ENCODE data around the gene RAPGEF4. TPM values are rescaled to one million over a fixed set of nuclear protein-coding genes. Genes with fewer than 3 reads are reported as not detected.

RAPGEF4 gene
- polyA plus RNA-seq, 3 donors, result not detected

DNA sequence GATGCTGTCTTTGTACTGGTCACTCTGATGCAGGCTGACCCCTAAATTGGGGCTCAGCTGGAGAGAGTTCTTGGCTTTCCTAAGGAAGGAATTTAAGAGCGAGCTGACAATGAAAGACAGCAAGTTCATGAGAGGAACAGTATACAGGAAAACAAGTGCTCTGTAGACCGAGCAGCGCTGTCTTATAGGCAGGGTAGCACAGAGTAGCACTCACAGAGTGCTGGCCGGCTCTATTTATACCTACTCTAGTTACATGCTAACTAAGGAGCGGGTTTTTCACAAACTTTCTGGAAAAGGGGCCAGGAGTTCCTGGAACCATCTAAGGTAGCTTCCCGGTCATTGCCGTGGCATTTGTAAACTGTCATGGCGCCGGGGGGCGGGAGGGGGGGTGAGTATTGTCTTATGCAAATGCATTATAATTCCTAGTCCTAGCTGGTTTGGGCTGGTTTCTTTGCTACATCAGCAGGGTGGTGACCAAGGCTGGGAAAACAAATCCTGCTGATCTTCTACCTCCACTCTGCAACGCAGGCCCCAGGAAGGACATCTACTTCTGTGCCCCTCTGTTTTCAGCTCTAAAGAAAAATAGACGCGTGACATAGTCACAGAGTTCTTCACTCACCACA, 308.4 kb downstream of the RAPGEF4 start:
- H3K4me1 ChIP-seq (ENCODE audit: control insufficient read depth in 1 of 2, insufficient read depth in 2 of 2, low read length in 2 of 2), result peaks cover 25% of the 10 kb centered on the region in 2 donors

GRCh38 chr2:173044686-173045085, 309.0 kb downstream of the RAPGEF4 start:
- Histone ChIP-seq H3K27ac (ENCODE audit: low read depth in 1 of 2, low read length in 2 of 2) (no peak overlapping the region), H3K4me3 (replicated peaks in 1 of 3; ENCODE audit: low read depth in 2 of 3, low read length in 3 of 3) (no peak overlapping the region), H3K27me3 (ENCODE audit: control insufficient read depth in 2 of 2, insufficient read depth in 2 of 2, low read length in 2 of 2) (no peaks in the 10 kb centered on the region), H3K4me2 (replicated peaks; ENCODE audit: extremely low read depth, low read length, poor library complexity, severe bottlenecking) (no peak overlapping the region), H3K9me3 (replicated peaks in 1 of 2; ENCODE audit: control insufficient read depth in 1 of 2, insufficient read depth in 1 of 2, low read length in 2 of 2) (no peaks in the 10 kb centered on the region), H2AFZ (ENCODE audit: insufficient read depth, low read depth, low read length, poor library complexity, severe bottlenecking) (no peak overlapping the region), H3K4me1 (ENCODE audit: control insufficient read depth in 1 of 2, insufficient read depth in 2 of 2, low read length in 2 of 2) (peaks cover 31 to 32% of the 10 kb centered on the region in 2 donors), H3K36me3 (replicated peaks in 1 of 2; ENCODE audit: control insufficient read depth in 1 of 2, insufficient read depth in 2 of 2, low read length in 2 of 2) (no peaks in the 10 kb centered on the region), H4K20me1 (ENCODE audit: insufficient read depth, low read length) (no peaks in the 10 kb centered on the region), H3K9ac (ENCODE audit: insufficient read depth, low read length, poor library complexity, severe bottlenecking) (no peak overlapping the region), H3K79me2 (ENCODE audit: insufficient read depth, low read length) (no peaks in the 10 kb centered on the region)
- H3K27ac Mint-ChIP-seq, result peak overlapping the region in 1 of 7 donors; percentile 12
- no peak for TF ChIP-seq CTCF (IDR thresholded peaks at IDR 0.05)
- DNase-seq, result no peak
- no peaks in the 10 kb centered on the region for H3K9me3 Mint-ChIP-seq
- no peak overlapping the region for H3K4me3 Mint-ChIP-seq
- intact Hi-C loops (cut with micrococcal nuclease), result loop anchor here in 1 of 2 donors (5.0 kb wide), 1 partner anchor 33 kb away; the partner anchor contains the start of gene MAP3K20
- peaks cover 0 to 4% (median 2%) of the 10 kb centered on the region in 3 donors for H3K27me3 Mint-ChIP-seq (ENCODE audit: low read depth in 3 of 3)
- H3K36me3 Mint-ChIP-seq, result peaks cover 0 to 4% of the 10 kb centered on the region in 2 donors
- H3K4me1 Mint-ChIP-seq, result peaks cover 36% of the 10 kb centered on the region
- WGBS (ENCODE audit: insufficient coverage), result 82% methylated on average over 4 of the region's 10 CpGs

More for the DNA sequence above, 308.4 kb downstream of the RAPGEF4 start:
- H3K79me2 ChIP-seq (ENCODE audit: insufficient read depth, low read length), result no peaks in the 10 kb centered on the region
- Mint-ChIP-seq H3K36me3 (peaks cover 0 to 4% of the 10 kb centered on the region in 2 donors), H3K27ac (peak overlapping the region; percentile 86 to 97 (median 93)), H3K9me3 (no peaks in the 10 kb centered on the region), H3K4me1 (peaks cover 30% of the 10 kb centered on the region), H3K27me3 (ENCODE audit: low read depth in 3 of 3) (peaks cover 0 to 4% (median 2%) of the 10 kb centered on the region in 3 donors), H3K4me3 (no peak overlapping the region)
- peak overlapping the region; percentile 51 for H3K4me2 ChIP-seq (replicated peaks; ENCODE audit: extremely low read depth, low read length, poor library complexity, severe bottlenecking)
- H3K36me3 ChIP-seq (replicated peaks in 1 of 2; ENCODE audit: control insufficient read depth in 1 of 2, insufficient read depth in 2 of 2, low read length in 2 of 2), result no peaks in the 10 kb centered on the region
- H3K4me3 ChIP-seq (replicated peaks in 1 of 3; ENCODE audit: low read depth in 2 of 3, low read length in 3 of 3), result peak overlapping the region in 1 of 3 experiments; percentile 21
- no peak for DNase-seq
- H3K27ac ChIP-seq (ENCODE audit: low read depth in 1 of 2, low read length in 2 of 2), result peak overlapping the region; percentile 55 to 81
- TF ChIP-seq CTCF (IDR thresholded peaks at IDR 0.05), result no peak
- no peaks in the 10 kb centered on the region for H3K27me3 ChIP-seq (ENCODE audit: control insufficient read depth in 2 of 2, insufficient read depth in 2 of 2, low read length in 2 of 2)
- peak overlapping the region; percentile 39 for H3K9ac ChIP-seq (ENCODE audit: insufficient read depth, low read length, poor library complexity, severe bottlenecking)
- 97% methylated on average over 8 of the region's 13 CpGs for WGBS (ENCODE audit: insufficient coverage)
- intact Hi-C loops (cut with micrococcal nuclease), result loop anchor here in 1 of 2 donors (5.0 kb wide), 1 partner anchor 33 kb away; the partner anchor contains the start of gene MAP3K20
- no peaks in the 10 kb centered on the region for H3K9me3 ChIP-seq (replicated peaks in 1 of 2; ENCODE audit: control insufficient read depth in 1 of 2, insufficient read depth in 1 of 2, low read length in 2 of 2)
- H2AFZ ChIP-seq (ENCODE audit: insufficient read depth, low read depth, low read length, poor library complexity, severe bottlenecking), result peak overlapping the region; percentile 70
- no peaks in the 10 kb centered on the region for H4K20me1 ChIP-seq (ENCODE audit: insufficient read depth, low read length)
